Activated CD4-positive, alpha-beta T cell treated with anti-CD3 and anti-CD28 coated beads for 4 hours (primary cell): ENCODE results near the gene PUM2.

Experiments used
- DNase-seq, 2 donors: peaks; one replicate each; pipeline ENCODE4 v3.0.0-alpha.2; 2020

Gene PUM2

GRCh38 chr2:20227894-20228505 lies 122.6 kb downstream of the PUM2 start:
- DNase-seq: no peak

GRCh38 chr2:20226152-20226545 lies 124.5 kb downstream of the PUM2 start:
- DNase-seq: no peak

- peak in 1 of 2 donors; percentile 9 for DNase-seq
Measured at GRCh38 chr2:20225294-20226151, 125.1 kb downstream of the PUM2 start.

GRCh38 chr2:20224716-20225293 lies 125.8 kb downstream of the PUM2 start, which contains the start of gene SDC1:
Gene SDC1 (minus strand): TSS chr2:20225130. CDS start chr2:20224867, 263 bp downstream.
- no peak for DNase-seq

GRCh38 chr2:20224164-20224715 lies 126.4 kb downstream of the PUM2 start:
- no peak for DNase-seq

- no peak for DNase-seq
Measured at GRCh38 chr2:20223407-20224163, 127.1 kb downstream of the PUM2 start.

GRCh38 chr2:20222769-20223406 lies 127.8 kb downstream of the PUM2 start:
- no peak for DNase-seq

GRCh38 chr2:20222014-20222768 lies 128.5 kb downstream of the PUM2 start:
- no peak for DNase-seq

GRCh38 chr2:20221555-20221973 lies 129.1 kb downstream of the PUM2 start:
- DNase-seq: no peak

- DNase-seq: no peak
Measured at GRCh38 chr2:20220806-20221554, 129.7 kb downstream of the PUM2 start.

GRCh38 chr2:20219763-20220380 lies 130.8 kb downstream of the PUM2 start:
- no peak for DNase-seq

GRCh38 chr2:20218331-20219320 lies 132.0 kb downstream of the PUM2 start:
- DNase-seq: no peak

GRCh38 chr2:20217041-20217970 lies 133.3 kb downstream of the PUM2 start:
- DNase-seq: no peak

GRCh38 chr2:20216130-20217025 lies 134.3 kb downstream of the PUM2 start:
- DNase-seq: no peak

- DNase-seq: no peak
Measured at GRCh38 chr2:20215183-20216040, 135.2 kb downstream of the PUM2 start.
